HepG2 (cell line): ENCODE data around the gene STUB1. TPM values are rescaled to one million over a fixed set of nuclear protein-coding genes. Genes with fewer than 3 reads are reported as not detected.
A peak's percentile ranks its signal among the peaks of the same experiment; 100 is the strongest.

Source experiments
- ASH2L ChIP-seq: fragments of 300-600, 200-600 bp; sonication (generic); IDR thresholded peaks from 2 replicates; pipeline ENCODE4 v1.7.0; 2017; ENCODE audit warnings: low read depth, mild to moderate bottlenecking, moderate library complexity, mixed read lengths, low read length; ENCODE audit not compliant: insufficient read length
- BRD4 ChIP-seq: sonication (generic); formaldehyde crosslinking; IDR thresholded peaks from 2 replicates; pipeline ENCODE4 v1.4.0; 2020; ENCODE audit warnings: missing genetic modification reagents
- CEBPG ChIP-seq: IDR thresholded peaks from 2 replicates; pipeline ENCODE4 v1.6.1; 2016
- EED ChIP-seq: sonication (generic); formaldehyde crosslinking; IDR thresholded peaks from 2 replicates; pipeline ENCODE4 v1.5.0; 2020; ENCODE audit warnings: mild to moderate bottlenecking, missing genetic modification reagents
- GABPB1 ChIP-seq: IDR thresholded peaks from 2 replicates; pipeline ENCODE4 v1.6.1; 2016; ENCODE audit warnings: mild to moderate bottlenecking, missing genetic modification reagents, moderate library complexity, missing compliant biosample characterization
- GZF1 ChIP-seq: sonication (generic); formaldehyde crosslinking; IDR thresholded peaks from 2 replicates; pipeline ENCODE4 v1.5.1; 2020; ENCODE audit warnings: mild to moderate bottlenecking, missing genetic modification reagents
- HOXA5 ChIP-seq: sonication (generic); formaldehyde crosslinking; IDR thresholded peaks from 2 replicates; pipeline ENCODE4 v1.4.0; 2020; ENCODE audit warnings: missing genetic modification reagents
- RAD21 ChIP-seq: fragments of 450-650 bp; formaldehyde crosslinking; IDR thresholded peaks from 2 replicates; pipeline ENCODE4 v1.5.0; 2020; ENCODE audit warnings: mild to moderate bottlenecking
- ZFP37 ChIP-seq: sonication (generic); formaldehyde crosslinking; IDR thresholded peaks from 2 replicates; pipeline ENCODE4 v1.4.0; 2020; ENCODE audit warnings: missing genetic modification reagents, borderline replicate concordance
- ZNF788 ChIP-seq: sonication (generic); formaldehyde crosslinking; IDR thresholded peaks from 2 replicates; pipeline ENCODE4 v1.5.0; 2020; ENCODE audit warnings: mild to moderate bottlenecking, missing genetic modification reagents, borderline replicate concordance
- polyA plus RNA-seq, 8 experiments: library from polyadenylated mRNA; depleted of rRNA in 3 of 8; stranded (reverse) in 7 of 8; unstranded in 1 of 8; fragments of >200 nt; fragmentation: Illumina TruSeq in 4 of 8; extraction: Trizol in 4 of 8; gene quantifications; 2 replicates each; pipeline versions ENCODE4 v1.2.1 to v1.2.3, GENCODE V29; 2011 to 2016; ENCODE audit warnings: low read depth in 4 of 8, missing spikeins in 1 of 8, mixed read lengths in 1 of 8; ENCODE audit not compliant: insufficient read depth in 1 of 8
- total RNA-seq, 5 experiments: library from RNA; depleted of rRNA; stranded (reverse); fragments of >200 nt; fragmentation: Illumina TruSeq; extraction: Trizol; gene quantifications; 2 replicates each; pipeline ENCODE4 v1.2.3, GENCODE V29; 2016; ENCODE audit warnings: low read depth in 1 of 5
- TF ChIP-seq, protein P1 (sequence below): IDR thresholded peaks from 2 replicates; pipeline ENCODE4 v1.4.0; 2020; ENCODE audit warnings: mild to moderate bottlenecking, missing genetic modification reagents
- TF ChIP-seq, protein P2 (sequence below): sonication (generic); formaldehyde crosslinking; conservative IDR thresholded peaks from 2 replicates; pipeline ENCODE4 v1.4.0; 2020; ENCODE audit warnings: missing genetic modification reagents
- TF ChIP-seq, protein P3 (sequence below): IDR thresholded peaks from 2 replicates; pipeline ENCODE4 v1.6.1; 2016; ENCODE audit warnings: control low read depth
- TF ChIP-seq, protein P4 (sequence below): fragments of 450-650 bp; IDR thresholded peaks from 2 replicates; pipeline ENCODE4 v1.6.1; 2017
- TF ChIP-seq, protein P5 (sequence below): sonication (generic); formaldehyde crosslinking; IDR thresholded peaks from 2 replicates; pipeline ENCODE4 v1.4.0; 2020; ENCODE audit warnings: missing genetic modification reagents, borderline replicate concordance

Gene STUB1
- total and polyA plus RNA-seq, 2 of the 13 experiments (the other 11 are each of a cell fraction or from before 2014, with no cell fraction given): 52.9 to 78.2 TPM

DNA sequence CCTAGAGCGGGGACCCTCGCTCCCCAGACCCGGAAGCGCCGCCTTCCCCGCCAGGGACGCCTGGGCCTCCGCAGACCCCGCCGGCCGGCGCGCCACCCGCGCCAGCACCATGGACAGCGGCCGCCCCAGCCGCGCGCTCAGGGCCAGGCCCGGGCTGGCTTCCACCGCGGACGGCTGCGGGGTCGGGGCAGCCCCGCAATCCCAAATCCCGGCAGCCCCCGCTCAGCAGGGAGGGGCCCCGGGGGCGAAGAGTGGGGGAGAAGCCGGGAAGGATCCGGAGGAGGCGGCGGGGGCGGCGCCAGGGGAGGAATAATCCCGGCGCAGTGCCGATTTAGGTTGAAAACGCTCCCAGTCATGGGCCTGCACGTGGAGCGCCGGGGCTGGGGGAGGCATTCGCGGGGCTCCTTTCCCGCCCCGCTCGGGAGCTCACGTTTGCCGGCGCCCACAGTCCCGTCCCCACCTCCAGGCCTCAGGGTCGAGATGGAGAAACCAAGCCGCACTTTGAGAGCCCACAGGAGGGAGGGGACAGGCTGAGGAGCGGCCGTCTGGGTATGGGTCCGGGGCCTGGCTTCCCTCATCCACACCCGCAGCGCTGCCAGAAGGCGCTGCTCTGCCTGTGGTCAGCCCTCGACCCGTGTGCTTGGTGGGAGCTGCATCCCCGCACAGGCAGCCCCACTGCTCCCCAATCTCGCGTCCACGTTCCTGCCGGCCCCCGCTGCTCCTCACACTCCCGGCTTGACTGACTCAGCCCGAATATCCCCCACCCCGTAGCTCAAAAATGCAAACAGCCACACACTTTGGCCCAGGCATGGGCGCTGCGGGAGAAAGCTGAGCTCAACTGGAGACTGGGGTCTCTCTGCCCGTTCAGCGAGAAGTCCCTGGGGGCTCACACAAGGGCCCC, 20.7 kb downstream of the STUB1 start (continued):
- TF ChIP-seq, protein P1, sequence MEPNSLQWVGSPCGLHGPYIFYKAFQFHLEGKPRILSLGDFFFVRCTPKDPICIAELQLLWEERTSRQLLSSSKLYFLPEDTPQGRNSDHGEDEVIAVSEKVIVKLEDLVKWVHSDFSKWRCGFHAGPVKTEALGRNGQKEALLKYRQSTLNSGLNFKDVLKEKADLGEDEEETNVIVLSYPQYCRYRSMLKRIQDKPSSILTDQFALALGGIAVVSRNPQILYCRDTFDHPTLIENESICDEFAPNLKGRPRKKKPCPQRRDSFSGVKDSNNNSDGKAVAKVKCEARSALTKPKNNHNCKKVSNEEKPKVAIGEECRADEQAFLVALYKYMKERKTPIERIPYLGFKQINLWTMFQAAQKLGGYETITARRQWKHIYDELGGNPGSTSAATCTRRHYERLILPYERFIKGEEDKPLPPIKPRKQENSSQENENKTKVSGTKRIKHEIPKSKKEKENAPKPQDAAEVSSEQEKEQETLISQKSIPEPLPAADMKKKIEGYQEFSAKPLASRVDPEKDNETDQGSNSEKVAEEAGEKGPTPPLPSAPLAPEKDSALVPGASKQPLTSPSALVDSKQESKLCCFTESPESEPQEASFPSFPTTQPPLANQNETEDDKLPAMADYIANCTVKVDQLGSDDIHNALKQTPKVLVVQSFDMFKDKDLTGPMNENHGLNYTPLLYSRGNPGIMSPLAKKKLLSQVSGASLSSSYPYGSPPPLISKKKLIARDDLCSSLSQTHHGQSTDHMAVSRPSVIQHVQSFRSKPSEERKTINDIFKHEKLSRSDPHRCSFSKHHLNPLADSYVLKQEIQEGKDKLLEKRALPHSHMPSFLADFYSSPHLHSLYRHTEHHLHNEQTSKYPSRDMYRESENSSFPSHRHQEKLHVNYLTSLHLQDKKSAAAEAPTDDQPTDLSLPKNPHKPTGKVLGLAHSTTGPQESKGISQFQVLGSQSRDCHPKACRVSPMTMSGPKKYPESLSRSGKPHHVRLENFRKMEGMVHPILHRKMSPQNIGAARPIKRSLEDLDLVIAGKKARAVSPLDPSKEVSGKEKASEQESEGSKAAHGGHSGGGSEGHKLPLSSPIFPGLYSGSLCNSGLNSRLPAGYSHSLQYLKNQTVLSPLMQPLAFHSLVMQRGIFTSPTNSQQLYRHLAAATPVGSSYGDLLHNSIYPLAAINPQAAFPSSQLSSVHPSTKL (CRISPR knock-in tag): peak; percentile 50; the same call in 1 of the 2 replicates
- TF ChIP-seq, protein P2, sequence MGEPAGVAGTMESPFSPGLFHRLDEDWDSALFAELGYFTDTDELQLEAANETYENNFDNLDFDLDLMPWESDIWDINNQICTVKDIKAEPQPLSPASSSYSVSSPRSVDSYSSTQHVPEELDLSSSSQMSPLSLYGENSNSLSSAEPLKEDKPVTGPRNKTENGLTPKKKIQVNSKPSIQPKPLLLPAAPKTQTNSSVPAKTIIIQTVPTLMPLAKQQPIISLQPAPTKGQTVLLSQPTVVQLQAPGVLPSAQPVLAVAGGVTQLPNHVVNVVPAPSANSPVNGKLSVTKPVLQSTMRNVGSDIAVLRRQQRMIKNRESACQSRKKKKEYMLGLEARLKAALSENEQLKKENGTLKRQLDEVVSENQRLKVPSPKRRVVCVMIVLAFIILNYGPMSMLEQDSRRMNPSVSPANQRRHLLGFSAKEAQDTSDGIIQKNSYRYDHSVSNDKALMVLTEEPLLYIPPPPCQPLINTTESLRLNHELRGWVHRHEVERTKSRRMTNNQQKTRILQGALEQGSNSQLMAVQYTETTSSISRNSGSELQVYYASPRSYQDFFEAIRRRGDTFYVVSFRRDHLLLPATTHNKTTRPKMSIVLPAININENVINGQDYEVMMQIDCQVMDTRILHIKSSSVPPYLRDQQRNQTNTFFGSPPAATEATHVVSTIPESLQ (CRISPR knock-in tag): no peak
- TF ChIP-seq, protein P3, sequence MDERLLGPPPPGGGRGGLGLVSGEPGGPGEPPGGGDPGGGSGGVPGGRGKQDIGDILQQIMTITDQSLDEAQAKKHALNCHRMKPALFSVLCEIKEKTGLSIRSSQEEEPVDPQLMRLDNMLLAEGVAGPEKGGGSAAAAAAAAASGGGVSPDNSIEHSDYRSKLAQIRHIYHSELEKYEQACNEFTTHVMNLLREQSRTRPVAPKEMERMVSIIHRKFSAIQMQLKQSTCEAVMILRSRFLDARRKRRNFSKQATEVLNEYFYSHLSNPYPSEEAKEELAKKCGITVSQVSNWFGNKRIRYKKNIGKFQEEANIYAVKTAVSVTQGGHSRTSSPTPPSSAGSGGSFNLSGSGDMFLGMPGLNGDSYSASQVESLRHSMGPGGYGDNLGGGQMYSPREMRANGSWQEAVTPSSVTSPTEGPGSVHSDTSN (CRISPR knock-in tag): no peak
- TF ChIP-seq EED: no peak
- no peak for TF ChIP-seq GZF1
- TF ChIP-seq, protein P4, sequence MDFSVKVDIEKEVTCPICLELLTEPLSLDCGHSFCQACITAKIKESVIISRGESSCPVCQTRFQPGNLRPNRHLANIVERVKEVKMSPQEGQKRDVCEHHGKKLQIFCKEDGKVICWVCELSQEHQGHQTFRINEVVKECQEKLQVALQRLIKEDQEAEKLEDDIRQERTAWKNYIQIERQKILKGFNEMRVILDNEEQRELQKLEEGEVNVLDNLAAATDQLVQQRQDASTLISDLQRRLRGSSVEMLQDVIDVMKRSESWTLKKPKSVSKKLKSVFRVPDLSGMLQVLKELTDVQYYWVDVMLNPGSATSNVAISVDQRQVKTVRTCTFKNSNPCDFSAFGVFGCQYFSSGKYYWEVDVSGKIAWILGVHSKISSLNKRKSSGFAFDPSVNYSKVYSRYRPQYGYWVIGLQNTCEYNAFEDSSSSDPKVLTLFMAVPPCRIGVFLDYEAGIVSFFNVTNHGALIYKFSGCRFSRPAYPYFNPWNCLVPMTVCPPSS: no peak
- no peak for TF ChIP-seq ZNF788 (CRISPR knock-in tag)
- no peak for TF ChIP-seq BRD4 (CRISPR knock-in tag)
- TF ChIP-seq, protein P5, sequence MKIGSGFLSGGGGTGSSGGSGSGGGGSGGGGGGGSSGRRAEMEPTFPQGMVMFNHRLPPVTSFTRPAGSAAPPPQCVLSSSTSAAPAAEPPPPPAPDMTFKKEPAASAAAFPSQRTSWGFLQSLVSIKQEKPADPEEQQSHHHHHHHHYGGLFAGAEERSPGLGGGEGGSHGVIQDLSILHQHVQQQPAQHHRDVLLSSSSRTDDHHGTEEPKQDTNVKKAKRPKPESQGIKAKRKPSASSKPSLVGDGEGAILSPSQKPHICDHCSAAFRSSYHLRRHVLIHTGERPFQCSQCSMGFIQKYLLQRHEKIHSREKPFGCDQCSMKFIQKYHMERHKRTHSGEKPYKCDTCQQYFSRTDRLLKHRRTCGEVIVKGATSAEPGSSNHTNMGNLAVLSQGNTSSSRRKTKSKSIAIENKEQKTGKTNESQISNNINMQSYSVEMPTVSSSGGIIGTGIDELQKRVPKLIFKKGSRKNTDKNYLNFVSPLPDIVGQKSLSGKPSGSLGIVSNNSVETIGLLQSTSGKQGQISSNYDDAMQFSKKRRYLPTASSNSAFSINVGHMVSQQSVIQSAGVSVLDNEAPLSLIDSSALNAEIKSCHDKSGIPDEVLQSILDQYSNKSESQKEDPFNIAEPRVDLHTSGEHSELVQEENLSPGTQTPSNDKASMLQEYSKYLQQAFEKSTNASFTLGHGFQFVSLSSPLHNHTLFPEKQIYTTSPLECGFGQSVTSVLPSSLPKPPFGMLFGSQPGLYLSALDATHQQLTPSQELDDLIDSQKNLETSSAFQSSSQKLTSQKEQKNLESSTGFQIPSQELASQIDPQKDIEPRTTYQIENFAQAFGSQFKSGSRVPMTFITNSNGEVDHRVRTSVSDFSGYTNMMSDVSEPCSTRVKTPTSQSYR (CRISPR knock-in tag): peak; percentile 47; the same call in 1 of the 2 replicates
- TF ChIP-seq GABPB1: peak; percentile 60; the same call in 1 of the 2 replicates
- no peak for TF ChIP-seq RAD21
- no peak for TF ChIP-seq ZFP37 (CRISPR knock-in tag)
- peak; percentile 76; the same call in 1 of the 2 replicates for TF ChIP-seq HOXA5 (CRISPR knock-in tag)
- no peak for TF ChIP-seq CEBPG (CRISPR knock-in tag)
- TF ChIP-seq ASH2L: no peak
